NCI-H2227 treated with DMSO at 0.1 percent for 48 hours (cell line): ENCODE data around the gene HASPIN.

Experiments
- DNase-seq: peaks from one replicate; lab custom pipeline; 2025; lab: John Stamatoyannopoulos, UW

Gene HASPIN

DNA sequence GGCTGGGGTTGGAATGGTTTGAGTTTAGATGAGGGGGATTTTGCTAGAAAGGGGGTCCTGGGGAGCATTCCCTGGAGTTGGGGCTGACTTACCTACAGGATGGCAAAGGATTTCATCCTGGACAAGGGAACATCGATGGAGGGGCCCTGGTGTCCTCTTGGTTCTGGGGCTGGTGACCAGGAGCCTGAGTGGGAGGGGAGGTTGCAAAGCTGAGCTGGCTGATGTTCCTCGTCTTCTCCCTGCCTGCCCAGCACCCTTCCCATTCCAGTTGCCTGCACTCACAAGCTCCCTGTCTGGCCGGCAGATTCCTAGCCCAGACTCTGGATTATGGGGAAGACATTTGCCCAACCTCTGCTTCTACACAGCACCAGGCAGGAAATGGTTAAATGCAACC is 40.1 kb downstream of the HASPIN start:
- DNase-seq: no peak

DNA sequence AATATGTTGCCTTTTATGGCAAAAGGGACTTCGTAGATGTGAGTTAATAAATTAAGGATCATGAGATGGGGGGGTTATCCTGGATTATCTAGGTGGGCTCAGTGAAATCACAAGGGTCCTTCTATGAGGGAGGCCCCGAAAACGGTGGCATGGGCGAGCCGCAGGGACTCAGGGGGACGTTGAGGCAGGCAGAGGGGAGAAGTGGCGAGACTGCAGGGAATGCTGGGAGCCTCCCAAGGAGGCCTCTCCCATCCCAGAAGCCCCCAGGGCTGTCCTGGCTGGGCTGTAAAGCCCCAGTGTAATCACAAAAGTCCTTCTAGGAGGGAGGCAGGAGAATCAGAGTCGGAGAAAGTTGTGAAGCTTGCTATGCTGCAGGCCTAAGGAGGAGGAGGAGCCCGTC is 42.3 kb downstream of the HASPIN start:
- DNase-seq: no peak

GRCh38 chr17:3766779-3767178 is 43.1 kb downstream of the HASPIN start:
- DNase-seq: no peak

DNA sequence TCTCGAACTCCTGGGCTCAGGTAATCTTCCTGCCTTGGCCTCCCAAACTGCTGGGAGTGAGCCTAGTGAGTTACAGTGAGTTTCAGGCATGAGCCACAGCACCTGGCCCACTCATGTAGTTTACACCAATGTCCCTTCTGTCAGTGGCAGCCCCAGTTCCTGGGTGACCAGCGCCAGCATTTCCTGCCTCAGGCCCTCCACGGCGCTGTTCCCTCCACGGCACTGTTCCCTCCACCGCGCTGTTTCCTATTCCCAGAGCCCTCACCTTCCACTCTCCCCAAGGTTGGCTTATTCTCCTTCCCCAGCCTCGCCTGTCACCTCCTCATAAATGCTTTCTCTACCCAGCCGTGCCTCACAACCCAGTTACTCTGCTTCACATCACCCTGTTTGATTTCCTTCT is 44.6 kb downstream of the HASPIN start:
- DNase-seq: no peak

GRCh38 chr17:3768769-3769168 is 45.1 kb downstream of the HASPIN start:
- no peak for DNase-seq

- no peak for DNase-seq
These were observed 46.8 kb downstream of the HASPIN start for GRCh38 chr17:3770466-3770865.

DNA sequence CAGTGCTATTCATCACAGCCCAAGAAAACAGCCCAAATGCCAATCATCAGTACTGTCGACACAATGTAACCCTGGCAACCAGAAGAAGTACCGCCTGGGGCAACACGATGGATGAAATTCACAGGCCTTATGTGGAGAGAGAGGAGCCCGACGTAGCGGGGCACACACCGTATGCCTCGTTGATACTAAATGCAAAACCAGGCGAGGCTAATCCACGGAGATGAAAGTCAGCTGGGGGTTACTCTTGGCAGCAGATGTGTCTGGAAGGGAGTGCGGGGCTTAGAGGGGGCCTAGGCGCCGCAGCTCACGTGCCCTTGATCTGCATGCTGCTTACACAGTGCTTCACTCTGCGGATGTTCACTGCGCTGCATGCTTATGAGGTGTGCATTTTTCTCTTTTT is 47.4 kb downstream of the HASPIN start:
- no peak for DNase-seq

- no peak for DNase-seq
These were observed 49.1 kb downstream of the HASPIN start for GRCh38 chr17:3772764-3773163.

DNA sequence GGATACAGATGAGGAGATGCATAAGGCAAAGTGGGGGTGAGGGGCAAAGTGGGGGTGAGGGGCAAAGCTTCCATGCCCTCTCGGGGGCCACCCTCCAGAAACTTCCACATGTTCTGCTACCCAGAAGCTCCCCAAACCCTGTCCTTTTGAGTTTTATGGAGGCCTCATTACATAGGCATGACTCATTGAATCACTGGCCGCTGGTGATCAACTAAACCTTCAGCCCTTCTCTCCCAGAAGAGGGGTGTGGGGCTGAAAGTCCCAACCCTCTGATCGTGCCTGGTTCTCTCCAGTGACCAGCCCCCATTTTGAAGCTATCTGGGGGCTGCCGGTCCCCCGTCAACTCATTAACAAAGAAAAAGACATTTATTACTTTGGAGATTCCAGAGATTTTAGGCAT is 49.8 kb downstream of the HASPIN start:
- DNase-seq: no peak

DNA sequence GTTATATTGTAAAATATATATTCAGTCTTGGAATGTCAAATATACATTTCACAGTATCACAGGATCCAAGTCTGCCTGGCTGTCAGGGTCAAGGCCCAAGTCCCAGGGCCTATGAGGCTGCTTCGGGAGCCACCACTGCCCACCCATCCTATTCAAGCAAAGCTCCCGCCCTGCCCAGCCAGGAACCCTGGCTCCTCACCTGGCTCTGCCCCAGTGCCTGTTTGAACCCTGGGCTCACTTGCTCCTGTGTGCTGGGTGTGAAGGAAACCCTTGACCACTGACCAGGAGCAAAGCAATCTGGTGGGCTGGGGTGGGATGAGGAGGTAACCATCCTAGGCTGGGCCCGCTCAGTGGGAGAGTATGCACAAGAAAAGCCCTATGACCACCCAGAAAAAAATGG is 50.3 kb downstream of the HASPIN start:
- DNase-seq: no peak
